Glutamatergic neuron (in vitro differentiated cells): Measurements from ENCODE around the gene LETM1. TPM values are rescaled to one million over a fixed set of nuclear protein-coding genes. Genes with fewer than 3 reads are reported as not detected.

ENCODE experiments used
- DNase-seq: peaks from one replicate; pipeline ENCODE4 v3.0.0; 2022
- H3K27ac Mint-ChIP-seq: one replicate; pipeline ENCODE4 v1.8.0; 2020; ENCODE audit warnings: mild to moderate bottlenecking, mixed read lengths, inconsistent platforms; ENCODE audit not compliant: unreplicated experiment
- H3K27me3 Mint-ChIP-seq: one replicate; pipeline ENCODE4 v1.8.0; 2020; ENCODE audit warnings: mild to moderate bottlenecking, moderate library complexity, mixed read lengths, inconsistent platforms; ENCODE audit not compliant: unreplicated experiment
- H3K36me3 Mint-ChIP-seq: one replicate; pipeline ENCODE4 v1.8.0; 2020; ENCODE audit warnings: mild to moderate bottlenecking, mixed read lengths, inconsistent platforms; ENCODE audit not compliant: unreplicated experiment
- H3K4me1 Mint-ChIP-seq: one replicate; pipeline ENCODE4 v1.8.0; 2020; ENCODE audit warnings: mild to moderate bottlenecking, low read depth, mixed read lengths, inconsistent platforms; ENCODE audit not compliant: unreplicated experiment
- H3K4me3 Mint-ChIP-seq: one replicate; pipeline ENCODE4 v1.8.0; 2020; ENCODE audit warnings: mild to moderate bottlenecking, mixed read lengths, inconsistent platforms; ENCODE audit not compliant: unreplicated experiment
- H3K9me3 Mint-ChIP-seq: one replicate; pipeline ENCODE4 v1.8.0; 2020; ENCODE audit warnings: mild to moderate bottlenecking, moderate library complexity, mixed read lengths, inconsistent platforms; ENCODE audit not compliant: unreplicated experiment
- total RNA-seq: library from RNA; stranded (reverse); fragmentation: NEBNext Ultra II Directional; extraction: Animal tissue kit (Norgen Biotek cat#: 25700); gene quantifications from one replicate; pipeline ENCODE4 v1.2.1, GENCODE V29; 2021; ENCODE audit not compliant: unreplicated experiment
- TF ChIP-seq, protein P1 (sequence below): fragments of 200-600 bp; sonication (generic); IDR thresholded peaks from one replicate; pipeline ENCODE4 v1.5.0; 2021; ENCODE audit not compliant: partially characterized antibody, unreplicated experiment

Gene LETM1
- total RNA-seq, 1 donor from 2014 or later: 48.5 TPM

DNA sequence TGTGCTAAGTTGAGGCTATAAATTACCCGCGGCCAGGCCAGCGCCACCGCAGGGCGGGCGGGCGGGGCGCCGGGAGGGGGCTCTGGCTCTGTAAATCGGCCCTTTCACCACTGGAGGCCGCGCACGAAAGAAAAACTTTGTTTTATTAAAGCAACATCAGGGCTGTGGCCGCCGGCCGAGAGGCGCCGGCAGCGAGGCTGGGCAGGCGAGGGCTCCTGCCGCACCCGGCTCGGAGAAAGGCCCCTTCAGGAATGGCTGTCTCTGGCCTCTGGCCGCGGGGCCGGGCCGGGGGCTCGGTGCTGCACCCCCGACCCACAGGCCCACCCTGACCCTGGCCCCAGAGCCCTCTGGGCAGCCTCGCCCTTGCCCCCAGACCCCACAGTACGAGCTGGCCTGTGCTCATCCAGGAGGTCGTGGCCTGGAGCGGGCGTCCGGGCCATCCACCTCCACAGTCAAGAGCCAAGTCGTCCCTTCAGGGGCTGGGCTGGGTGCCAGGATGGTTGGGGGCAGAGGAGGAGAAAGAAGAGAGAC lies 92.3 kb downstream of the LETM1 start:
- H3K4me1 Mint-ChIP-seq: no peaks in the 10 kb centered on the region

DNA sequence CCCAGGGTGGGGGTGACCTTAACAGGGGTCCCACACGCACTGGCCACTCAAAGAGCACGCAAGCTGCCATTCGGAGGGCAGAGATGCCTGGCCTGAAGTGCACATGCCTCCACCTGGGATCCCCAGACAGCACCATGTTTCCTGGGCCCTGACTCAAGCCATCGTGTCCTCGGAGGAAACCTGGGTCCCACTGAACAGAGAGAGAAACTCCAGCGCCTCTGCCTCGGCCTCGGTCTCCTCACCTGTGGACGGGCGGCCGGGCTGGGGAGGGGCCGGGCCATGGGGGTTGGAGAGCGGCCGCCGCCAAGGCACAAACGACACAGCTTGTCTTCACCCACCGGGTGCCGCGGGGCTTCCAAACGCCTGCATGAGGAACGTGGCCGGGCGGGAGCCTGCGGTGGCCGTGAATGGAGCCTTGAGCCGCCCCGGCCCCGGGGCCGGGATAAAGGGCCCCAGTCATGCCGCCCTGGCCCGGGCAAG lies 92.8 kb downstream of the LETM1 start:
- H3K9me3 Mint-ChIP-seq: peaks cover 2% of the 10 kb centered on the region
- no peaks in the 10 kb centered on the region for H3K4me1 Mint-ChIP-seq
- no peak for DNase-seq
- no peak overlapping the region for H3K27ac Mint-ChIP-seq
- H3K36me3 Mint-ChIP-seq: no peaks in the 10 kb centered on the region
- no peak overlapping the region for H3K4me3 Mint-ChIP-seq
- H3K27me3 Mint-ChIP-seq: no peaks in the 10 kb centered on the region
- TF ChIP-seq, protein P1, sequence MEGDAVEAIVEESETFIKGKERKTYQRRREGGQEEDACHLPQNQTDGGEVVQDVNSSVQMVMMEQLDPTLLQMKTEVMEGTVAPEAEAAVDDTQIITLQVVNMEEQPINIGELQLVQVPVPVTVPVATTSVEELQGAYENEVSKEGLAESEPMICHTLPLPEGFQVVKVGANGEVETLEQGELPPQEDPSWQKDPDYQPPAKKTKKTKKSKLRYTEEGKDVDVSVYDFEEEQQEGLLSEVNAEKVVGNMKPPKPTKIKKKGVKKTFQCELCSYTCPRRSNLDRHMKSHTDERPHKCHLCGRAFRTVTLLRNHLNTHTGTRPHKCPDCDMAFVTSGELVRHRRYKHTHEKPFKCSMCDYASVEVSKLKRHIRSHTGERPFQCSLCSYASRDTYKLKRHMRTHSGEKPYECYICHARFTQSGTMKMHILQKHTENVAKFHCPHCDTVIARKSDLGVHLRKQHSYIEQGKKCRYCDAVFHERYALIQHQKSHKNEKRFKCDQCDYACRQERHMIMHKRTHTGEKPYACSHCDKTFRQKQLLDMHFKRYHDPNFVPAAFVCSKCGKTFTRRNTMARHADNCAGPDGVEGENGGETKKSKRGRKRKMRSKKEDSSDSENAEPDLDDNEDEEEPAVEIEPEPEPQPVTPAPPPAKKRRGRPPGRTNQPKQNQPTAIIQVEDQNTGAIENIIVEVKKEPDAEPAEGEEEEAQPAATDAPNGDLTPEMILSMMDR: no peak

More for the DNA sequence above, 92.3 kb downstream of the LETM1 start:
- Mint-ChIP-seq H3K27me3 (no peaks in the 10 kb centered on the region), H3K9me3 (peaks cover 2% of the 10 kb centered on the region), H3K4me3 (no peak overlapping the region), H3K27ac (no peak overlapping the region), H3K36me3 (no peaks in the 10 kb centered on the region)
- DNase-seq: no peak
- TF ChIP-seq, protein P1: no peak

DNA sequence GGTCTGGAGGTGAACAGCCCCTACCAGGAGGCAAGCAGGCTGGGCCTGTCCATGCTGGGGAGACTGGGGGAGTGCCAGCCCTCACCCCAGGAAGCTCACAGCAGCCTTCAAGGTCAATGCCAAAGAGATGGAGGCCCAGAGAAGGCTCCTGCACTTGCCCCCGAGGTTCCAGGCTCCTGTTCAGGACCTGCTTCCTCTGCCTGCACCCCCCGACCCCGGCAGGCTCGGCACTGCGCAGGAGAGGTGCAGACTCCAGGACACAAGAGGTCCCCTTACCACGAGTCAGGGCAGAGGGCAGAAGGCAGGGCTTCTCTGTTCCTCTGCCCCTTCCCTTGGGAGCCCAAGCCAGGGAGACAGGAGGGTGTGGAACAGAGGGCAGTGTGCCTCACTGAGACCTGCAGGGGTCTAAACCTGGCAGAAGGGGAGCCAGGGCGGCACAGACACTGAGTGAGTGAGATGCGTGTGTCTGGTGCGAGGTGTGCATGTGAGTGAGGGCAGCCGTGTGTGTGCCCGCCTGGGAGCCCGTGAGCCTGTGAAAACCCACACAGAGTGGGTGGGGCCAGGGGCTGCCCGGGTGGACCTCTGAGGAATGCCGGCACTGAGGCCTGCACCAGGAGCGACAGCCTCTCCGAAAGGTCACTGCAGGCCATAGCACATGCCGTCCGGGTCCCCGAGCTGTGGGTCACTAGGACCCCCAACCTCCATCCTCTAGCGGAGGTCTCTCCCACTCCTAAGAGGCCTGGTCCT lies 93.5 kb downstream of the LETM1 start:
- Mint-ChIP-seq H3K36me3 (no peaks in the 10 kb centered on the region), H3K27me3 (no peaks in the 10 kb centered on the region), H3K4me1 (no peaks in the 10 kb centered on the region), H3K4me3 (no peak overlapping the region), H3K27ac (no peak overlapping the region), H3K9me3 (peaks cover 2% of the 10 kb centered on the region)
- no peak for DNase-seq
- TF ChIP-seq, protein P1: no peak

Other genes with a start within 250 kb of the LETM1 start
- 1.1 TPM for gene FAM53A, start 171.8 kb downstream of the LETM1 start, total RNA-seq
- 25.0 TPM for gene SLBP, start 143.8 kb downstream of the LETM1 start, total RNA-seq
- gene TMEM129, start 134.8 kb downstream of the LETM1 start, total RNA-seq: 23.8 TPM
- gene TACC3, start 134.6 kb downstream of the LETM1 start, total RNA-seq: 23.0 TPM
- 11.3 TPM for gene FGFR3, start 62.9 kb downstream of the LETM1 start, total RNA-seq
- gene NSD2, start 15.2 kb upstream of the LETM1 start, total RNA-seq: 138 TPM
- gene NELFA, start 152.8 kb upstream of the LETM1 start, total RNA-seq: 39.6 TPM
- gene NAT8L, start 203.2 kb upstream of the LETM1 start, total RNA-seq: 8.3 TPM